ENCODE measurements around the gene SLC41A1. TPM values are rescaled to one million over a fixed set of nuclear protein-coding genes. Genes with fewer than 3 reads are reported as not detected.

The SLC41A1 gene
- total RNA-seq, 1 donor from 2014 or later = 25.9 TPM

DNA sequence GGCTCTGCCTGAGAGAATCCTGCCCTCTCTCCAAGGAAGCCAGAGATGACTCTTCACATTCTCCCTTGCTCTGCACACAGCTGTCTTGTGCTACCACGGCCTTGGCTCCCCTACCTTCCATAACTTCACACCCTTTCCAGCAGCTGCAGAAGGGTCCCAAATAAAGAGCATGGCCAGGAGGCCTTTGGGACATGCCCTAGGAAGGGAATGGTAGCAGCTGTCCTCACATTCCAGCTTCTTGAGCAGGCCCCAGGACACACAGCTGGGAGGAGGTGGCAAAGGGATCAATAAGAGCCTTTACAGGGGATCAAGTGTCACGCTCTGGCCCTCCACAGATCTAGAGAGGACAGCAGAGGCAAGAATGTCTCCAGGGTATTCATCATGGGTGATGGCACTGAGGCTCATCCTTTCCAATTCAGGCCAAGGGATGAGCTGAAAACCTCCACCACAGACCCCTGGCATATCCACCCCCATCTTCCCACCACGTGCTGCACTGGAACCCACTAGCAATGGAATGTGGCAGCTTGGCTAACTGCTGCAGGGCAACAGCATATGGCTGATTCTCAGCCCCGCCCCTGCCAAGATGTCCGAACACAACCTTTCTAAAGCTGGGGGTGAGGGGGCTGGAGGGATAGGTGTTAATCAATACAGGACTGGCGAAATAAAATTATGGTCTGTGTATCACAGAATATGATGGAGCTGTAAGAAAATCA lies 19.9 kb downstream of the SLC41A1 start:
- H3K9me3 Mint-ChIP-seq = no peaks in the 10 kb centered on the region
- no peak for DNase-seq (ENCODE audit: extremely low spot score, unreplicated experiment)
- TF ChIP-seq, protein P1, sequence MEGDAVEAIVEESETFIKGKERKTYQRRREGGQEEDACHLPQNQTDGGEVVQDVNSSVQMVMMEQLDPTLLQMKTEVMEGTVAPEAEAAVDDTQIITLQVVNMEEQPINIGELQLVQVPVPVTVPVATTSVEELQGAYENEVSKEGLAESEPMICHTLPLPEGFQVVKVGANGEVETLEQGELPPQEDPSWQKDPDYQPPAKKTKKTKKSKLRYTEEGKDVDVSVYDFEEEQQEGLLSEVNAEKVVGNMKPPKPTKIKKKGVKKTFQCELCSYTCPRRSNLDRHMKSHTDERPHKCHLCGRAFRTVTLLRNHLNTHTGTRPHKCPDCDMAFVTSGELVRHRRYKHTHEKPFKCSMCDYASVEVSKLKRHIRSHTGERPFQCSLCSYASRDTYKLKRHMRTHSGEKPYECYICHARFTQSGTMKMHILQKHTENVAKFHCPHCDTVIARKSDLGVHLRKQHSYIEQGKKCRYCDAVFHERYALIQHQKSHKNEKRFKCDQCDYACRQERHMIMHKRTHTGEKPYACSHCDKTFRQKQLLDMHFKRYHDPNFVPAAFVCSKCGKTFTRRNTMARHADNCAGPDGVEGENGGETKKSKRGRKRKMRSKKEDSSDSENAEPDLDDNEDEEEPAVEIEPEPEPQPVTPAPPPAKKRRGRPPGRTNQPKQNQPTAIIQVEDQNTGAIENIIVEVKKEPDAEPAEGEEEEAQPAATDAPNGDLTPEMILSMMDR (conservative IDR thresholded peaks at IDR 0.05) = no peak
- H3K4me1 Mint-ChIP-seq (ENCODE audit: unreplicated experiment) = peaks cover 4% of the 10 kb centered on the region
- H3K27me3 Mint-ChIP-seq = no peaks in the 10 kb centered on the region
- no peak overlapping the region for H3K4me3 Mint-ChIP-seq
- H3K27ac Mint-ChIP-seq = no peak overlapping the region
- H3K36me3 Mint-ChIP-seq = peaks cover 9% of the 10 kb centered on the region

DNA sequence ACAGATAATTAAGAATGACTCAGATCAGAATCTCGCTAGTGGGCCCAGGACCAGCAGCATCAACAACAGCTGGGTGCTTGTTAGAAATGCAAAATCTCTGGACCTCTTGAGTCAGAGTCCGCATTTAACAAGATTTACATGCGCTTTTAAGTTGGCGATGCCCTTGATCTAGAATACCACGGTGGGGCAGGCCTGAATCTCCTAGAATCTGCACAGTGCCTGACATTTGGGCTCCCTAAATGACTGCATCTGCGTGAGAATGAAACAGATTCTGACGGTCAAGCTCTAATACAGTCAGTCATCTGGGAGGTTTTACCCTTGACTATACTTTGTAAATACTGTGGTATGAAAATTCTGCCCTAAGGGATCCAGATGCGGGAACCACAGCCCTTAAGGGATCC lies 20.5 kb downstream of the SLC41A1 start:
- H3K4me1 Mint-ChIP-seq (ENCODE audit: unreplicated experiment) = peaks cover 4% of the 10 kb centered on the region
- TF ChIP-seq, protein P1 (conservative IDR thresholded peaks at IDR 0.05) = no peak
- H3K9me3 Mint-ChIP-seq = no peaks in the 10 kb centered on the region
- H3K27me3 Mint-ChIP-seq = no peaks in the 10 kb centered on the region
- H3K4me3 Mint-ChIP-seq = no peak overlapping the region
- no peak overlapping the region for H3K27ac Mint-ChIP-seq
- DNase-seq (ENCODE audit: extremely low spot score, unreplicated experiment) = no peak
- H3K36me3 Mint-ChIP-seq = peaks cover 8% of the 10 kb centered on the region

DNA sequence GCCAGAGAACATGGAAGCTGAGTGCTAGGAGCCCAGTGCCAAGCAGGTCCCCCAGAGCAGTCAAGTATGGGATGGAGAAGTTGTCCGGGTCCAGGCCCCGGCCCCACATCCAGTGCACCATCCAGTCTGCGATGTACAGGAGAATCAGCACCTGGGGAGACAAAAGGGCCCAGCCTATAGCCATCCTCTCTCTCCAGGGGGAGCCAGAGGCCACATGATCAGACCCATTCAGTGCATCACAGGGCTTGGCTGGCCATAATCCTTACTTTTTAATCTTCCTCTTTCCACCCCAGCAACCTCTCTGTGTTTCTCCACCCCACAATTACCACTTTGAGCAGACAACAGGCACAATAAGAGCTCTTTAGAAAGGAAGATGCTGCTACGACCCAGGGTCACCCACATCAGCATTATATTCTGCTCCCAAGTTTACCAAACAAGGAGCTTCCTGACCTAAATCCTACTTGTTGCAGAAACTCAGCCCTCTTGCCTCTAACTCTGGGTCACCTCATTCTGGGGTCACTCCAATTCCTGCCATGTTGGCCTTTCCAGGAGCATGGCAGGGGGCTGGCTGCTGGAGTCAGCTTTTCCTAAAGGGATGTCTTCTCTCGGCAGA lies 21.3 kb downstream of the SLC41A1 start:
- peaks cover 4% of the 10 kb centered on the region for H3K4me1 Mint-ChIP-seq (ENCODE audit: unreplicated experiment)
- TF ChIP-seq, protein P1 (conservative IDR thresholded peaks at IDR 0.05) = peak; percentile 79
- no peak overlapping the region for H3K4me3 Mint-ChIP-seq
- DNase-seq (ENCODE audit: extremely low spot score, unreplicated experiment) = no peak
- no peaks in the 10 kb centered on the region for H3K9me3 Mint-ChIP-seq
- peaks cover 6% of the 10 kb centered on the region for H3K36me3 Mint-ChIP-seq
- no peak overlapping the region for H3K27ac Mint-ChIP-seq
- H3K27me3 Mint-ChIP-seq = no peaks in the 10 kb centered on the region

DNA sequence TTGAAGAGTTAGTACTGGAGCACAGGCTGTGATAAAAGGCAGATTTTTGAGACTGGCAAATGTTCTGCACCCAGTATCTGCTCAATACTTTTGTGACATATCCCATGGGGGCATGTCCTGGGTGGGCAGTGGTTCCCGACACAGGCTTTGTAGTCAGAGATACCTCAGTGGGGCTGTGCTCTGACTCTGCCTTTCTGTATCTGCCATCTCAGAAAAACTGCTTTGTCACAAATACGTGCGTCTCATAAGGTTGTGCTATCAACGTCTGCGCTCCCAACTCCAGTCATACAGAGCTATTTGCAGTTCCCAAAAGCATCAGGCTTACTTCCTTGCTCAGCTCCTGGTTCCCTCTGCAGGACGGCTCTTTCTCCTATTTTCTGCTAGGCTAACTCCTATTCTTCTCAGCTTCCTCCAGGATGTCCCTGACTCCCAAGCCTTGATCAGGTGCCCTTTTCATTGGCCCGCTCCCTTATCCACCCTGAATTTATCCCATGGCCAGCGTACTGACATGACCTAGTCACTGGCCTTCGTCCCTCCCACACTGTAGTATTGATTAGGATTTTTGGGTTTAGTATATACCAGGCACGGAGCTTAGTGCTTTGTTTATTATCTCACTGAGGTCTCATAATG lies 25.6 kb downstream of the SLC41A1 start:
- Mint-ChIP-seq H3K36me3 (peaks cover 5% of the 10 kb centered on the region), H3K9me3 (no peaks in the 10 kb centered on the region), H3K4me3 (no peak overlapping the region), H3K27me3 (no peaks in the 10 kb centered on the region), H3K27ac (no peak overlapping the region), H3K4me1 (ENCODE audit: unreplicated experiment) (peaks cover 4% of the 10 kb centered on the region)
- no peak for DNase-seq (ENCODE audit: extremely low spot score, unreplicated experiment)
- TF ChIP-seq, protein P1 (conservative IDR thresholded peaks at IDR 0.05) = no peak

DNA sequence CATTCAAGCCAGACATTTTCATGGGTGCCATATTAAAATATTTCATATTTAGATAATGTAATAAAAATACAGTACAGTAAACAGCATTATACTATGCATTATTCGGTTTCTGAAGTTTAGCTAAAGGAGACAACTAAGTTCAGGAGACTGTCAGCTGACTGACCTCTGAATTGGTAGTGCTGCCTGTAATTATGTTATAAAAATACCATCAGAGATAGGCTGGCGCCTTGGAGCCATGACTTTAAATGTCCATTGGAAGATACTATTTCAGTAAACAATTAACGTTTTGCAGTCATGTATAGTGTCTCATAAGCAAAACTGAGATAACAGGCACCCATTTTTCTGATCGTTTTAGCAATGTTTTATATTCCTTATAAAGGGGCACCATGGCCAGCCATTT lies 26.4 kb downstream of the SLC41A1 start:
- no peak overlapping the region for H3K4me3 Mint-ChIP-seq
- no peak overlapping the region for H3K27ac Mint-ChIP-seq
- no peaks in the 10 kb centered on the region for H3K27me3 Mint-ChIP-seq
- TF ChIP-seq, protein P1 (conservative IDR thresholded peaks at IDR 0.05) = no peak
- peaks cover 5% of the 10 kb centered on the region for H3K36me3 Mint-ChIP-seq
- no peak for DNase-seq (ENCODE audit: extremely low spot score, unreplicated experiment)
- H3K9me3 Mint-ChIP-seq = no peaks in the 10 kb centered on the region
- H3K4me1 Mint-ChIP-seq (ENCODE audit: unreplicated experiment) = peaks cover 2% of the 10 kb centered on the region

Measured in type B pancreatic cell (in vitro differentiated cells).